HG03521 (cell line): ENCODE results near the gene XRN2.

Source experiments
- ATAC-seq: cut with Tn5 transposase; IDR thresholded peaks from one replicate; pipeline ENCODE4 v1.9.1; 2021; ENCODE audit warnings: mild to moderate bottlenecking, moderate library complexity; ENCODE audit not compliant: unreplicated experiment

The XRN2 gene

GRCh38 chr20:21301940-21302663 lies 1.0 kb upstream of the XRN2 start:
- ATAC-seq, result no peak

- no peak for ATAC-seq
Observed at GRCh38 chr20:21302664-21303060, 469 bp upstream of the XRN2 start.

- ATAC-seq, result no peak
Observed at GRCh38 chr20:21303872-21304586, 898 bp downstream of the XRN2 start.

GRCh38 chr20:21308340-21308739 lies 5.2 kb downstream of the XRN2 start:
- no peak for ATAC-seq

GRCh38 chr20:21309678-21310467 lies 6.7 kb downstream of the XRN2 start:
- no peak for ATAC-seq

- no peak for ATAC-seq
Observed at GRCh38 chr20:21312813-21313474, 9.8 kb downstream of the XRN2 start.

GRCh38 chr20:21315138-21315537 lies 12.0 kb downstream of the XRN2 start:
- ATAC-seq, result no peak

GRCh38 chr20:21322083-21322710 lies 19.1 kb downstream of the XRN2 start:
- ATAC-seq, result no peak

GRCh38 chr20:21322921-21323331 lies 19.8 kb downstream of the XRN2 start:
- no peak for ATAC-seq

GRCh38 chr20:21323640-21324039 lies 20.5 kb downstream of the XRN2 start:
- ATAC-seq, result no peak

GRCh38 chr20:21324126-21324525 lies 21.0 kb downstream of the XRN2 start:
- ATAC-seq, result no peak

GRCh38 chr20:21325296-21325695 lies 22.2 kb downstream of the XRN2 start:
- no peak for ATAC-seq

- ATAC-seq, result no peak
Observed at GRCh38 chr20:21326700-21327099, 23.6 kb downstream of the XRN2 start.

GRCh38 chr20:21336455-21337151 lies 33.5 kb downstream of the XRN2 start:
- no peak for ATAC-seq

- ATAC-seq, result no peak
Observed at GRCh38 chr20:21338291-21338690, 35.2 kb downstream of the XRN2 start.

- no peak for ATAC-seq
Observed at GRCh38 chr20:21339499-21339898, 36.4 kb downstream of the XRN2 start.

- no peak for ATAC-seq
Observed at GRCh38 chr20:21340991-21341697, 38.0 kb downstream of the XRN2 start.

- no peak for ATAC-seq
Observed at GRCh38 chr20:21342656-21343345, 39.7 kb downstream of the XRN2 start.
